HepG2 (cell line): ENCODE results near the gene ZNF714. TPM values are rescaled to one million over a fixed set of nuclear protein-coding genes. Genes with fewer than 3 reads are reported as not detected.

Source experiments
- ATF4 ChIP-seq, 2 experiments: fragments of 450-650 bp in 1 of 2; sonication (generic) in 1 of 2; formaldehyde crosslinking; IDR thresholded peaks; 2 replicates each; pipeline versions ENCODE4 v1.5.0 to v1.8.0; 2020 to 2022; ENCODE audit warnings: mild to moderate bottlenecking in 1 of 2, missing genetic modification reagents in 1 of 2
- CBX1 ChIP-seq: IDR thresholded peaks from one replicate; pipeline ENCODE4 v1.6.1; 2016; ENCODE audit warnings: antibody characterized with exemption, low read depth
- GATA4 ChIP-seq: sonication (generic); IDR thresholded peaks from 2 replicates; pipeline ENCODE4 v1.6.1; 2016; ENCODE audit warnings: antibody characterized with exemption, low read depth, borderline replicate concordance
- HOXA3 ChIP-seq: sonication (generic); formaldehyde crosslinking; IDR thresholded peaks from 2 replicates; pipeline ENCODE4 v1.5.0; 2020; ENCODE audit warnings: missing genetic modification reagents
- KIAA2018 ChIP-seq: sonication (generic); formaldehyde crosslinking; IDR thresholded peaks from 2 replicates; pipeline ENCODE4 v1.5.0; 2020; ENCODE audit warnings: mild to moderate bottlenecking, missing genetic modification reagents, borderline replicate concordance
- MAX ChIP-seq: IDR thresholded peaks from 2 replicates; pipeline ENCODE4 v1.6.1; 2012; ENCODE audit warnings: inconsistent platforms
- NR1H2 ChIP-seq: sonication (generic); formaldehyde crosslinking; IDR thresholded peaks from 2 replicates; pipeline ENCODE4 v1.8.1; 2022; ENCODE audit warnings: low read depth, missing genetic modification reagents, borderline replicate concordance
- SALL1 ChIP-seq: sonication (generic); formaldehyde crosslinking; IDR thresholded peaks from 2 replicates; pipeline ENCODE4 v1.8.0; 2022; ENCODE audit warnings: mild to moderate bottlenecking, missing genetic modification reagents
- SNAPC4 ChIP-seq: sonication (generic); formaldehyde crosslinking; IDR thresholded peaks from 2 replicates; pipeline ENCODE4 v1.4.0; 2020; ENCODE audit warnings: mild to moderate bottlenecking, missing genetic modification reagents
- ZBTB42 ChIP-seq: sonication (generic); formaldehyde crosslinking; IDR thresholded peaks from 2 replicates; pipeline ENCODE4 v1.5.0; 2020; ENCODE audit warnings: mild to moderate bottlenecking, missing genetic modification reagents
- ZNF530 ChIP-seq: sonication (generic); formaldehyde crosslinking; IDR thresholded peaks from 2 replicates; pipeline ENCODE4 v1.5.0; 2020; ENCODE audit warnings: low read depth, mild to moderate bottlenecking, missing genetic modification reagents
- ZNF563 ChIP-seq: sonication (generic); formaldehyde crosslinking; IDR thresholded peaks from 2 replicates; pipeline ENCODE4 v1.8.0; 2022; ENCODE audit warnings: mild to moderate bottlenecking, moderate library complexity, missing genetic modification reagents
- polyA plus RNA-seq, 8 experiments: library from polyadenylated mRNA; depleted of rRNA in 3 of 8; stranded (reverse) in 7 of 8; unstranded in 1 of 8; fragments of >200 nt; fragmentation: Illumina TruSeq in 4 of 8; extraction: Trizol in 4 of 8; gene quantifications; 2 replicates each; pipeline versions ENCODE4 v1.2.1 to v1.2.3, GENCODE V29; 2011 to 2016; ENCODE audit warnings: low read depth in 4 of 8, missing spikeins in 1 of 8, mixed read lengths in 1 of 8; ENCODE audit not compliant: insufficient read depth in 1 of 8
- total RNA-seq, 5 experiments: library from RNA; depleted of rRNA; stranded (reverse); fragments of >200 nt; fragmentation: Illumina TruSeq; extraction: Trizol; gene quantifications; 2 replicates each; pipeline ENCODE4 v1.2.3, GENCODE V29; 2016; ENCODE audit warnings: low read depth in 1 of 5

ZNF714 gene
- total and polyA plus RNA-seq, 2 of the 13 experiments (the other 11 are each of a cell fraction or from before 2014, with no cell fraction given) = 6.7 to 27.8 TPM

- TF ChIP-seq ATF4 (CRISPR knock-in tag; IDR thresholded peaks at IDR 0.05) (no peak), GATA4 (no peak; the same call in 1 of the 2 replicates), ZNF563 (CRISPR knock-in tag) (no peak), SNAPC4 (CRISPR knock-in tag) (no peak), CBX1 (no peak), KIAA2018 (no peak), NR1H2 (no peak), SALL1 (CRISPR knock-in tag) (peak; percentile 61; the same call in 1 of the 2 replicates), MAX (peak; percentile 65), ZNF530 (CRISPR knock-in tag) (no peak), HOXA3 (CRISPR knock-in tag) (peak; percentile 70; the same call in 1 of the 2 replicates), ZBTB42 (CRISPR knock-in tag) (no peak)
These were observed at the start of gene ZNF714 (continued) for GRCh38 chr19:21082011-21082975.
